ENCODE measurements around the gene GTF2H4.
A peak's percentile ranks its signal among the peaks of the same experiment; 100 is the strongest.

The GTF2H4 gene

DNA sequence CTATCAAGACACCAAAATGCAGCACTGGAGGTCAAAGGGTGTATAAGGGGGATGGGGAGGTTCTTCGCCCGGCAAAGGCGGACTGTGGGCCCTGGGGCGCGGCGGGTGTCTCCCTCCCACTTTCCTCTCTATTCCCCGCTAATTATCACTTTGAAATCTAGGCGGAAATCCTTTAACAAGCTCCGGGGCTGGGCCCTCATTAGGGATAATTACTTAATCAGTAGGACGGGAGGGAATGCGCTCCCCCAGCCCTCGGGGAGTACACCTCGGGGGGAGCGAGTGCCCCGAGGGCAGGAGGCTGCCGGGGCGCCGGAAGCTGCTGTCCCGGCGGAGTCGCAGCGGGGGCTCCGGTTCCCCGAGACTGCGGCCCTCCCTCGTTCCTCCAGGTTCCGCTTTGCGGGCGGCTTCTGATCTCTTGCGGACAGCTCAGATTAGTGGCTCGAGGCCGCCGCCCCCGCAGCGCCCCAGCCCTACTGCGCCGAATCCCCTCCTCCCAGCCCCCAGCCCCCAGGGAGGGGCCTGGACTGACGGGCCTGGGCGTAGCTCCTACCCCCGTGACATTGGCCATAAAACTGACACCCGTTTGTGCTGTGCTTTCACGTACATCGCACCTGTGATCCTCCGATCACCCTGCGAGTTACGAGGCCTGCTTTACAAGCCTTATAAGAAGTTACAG lies 47.5 kb downstream of the GTF2H4 start:
- DNase-seq (ENCODE audit: low read depth) = peak; percentile 58

DNA sequence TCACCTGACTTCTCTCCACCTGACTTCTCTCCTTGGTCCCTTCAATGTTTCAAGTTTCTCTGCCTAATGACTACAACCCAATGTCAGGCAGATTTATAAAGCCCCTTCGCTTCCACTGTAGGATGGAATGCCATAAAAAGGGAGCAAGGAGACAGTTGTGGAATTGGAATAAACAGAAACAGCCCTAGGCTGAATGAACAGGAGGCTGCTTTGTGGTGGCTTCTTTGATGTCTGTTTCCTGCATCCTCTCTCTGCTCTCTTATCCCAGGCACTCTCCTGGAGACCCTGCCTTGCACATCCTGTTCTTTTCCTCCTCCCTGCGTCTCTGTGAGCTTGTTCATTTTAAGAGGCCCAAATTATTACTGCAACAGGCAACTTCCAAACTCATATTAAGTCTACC lies 49.7 kb downstream of the GTF2H4 start:
- no peak for DNase-seq (ENCODE audit: low read depth)

DNA sequence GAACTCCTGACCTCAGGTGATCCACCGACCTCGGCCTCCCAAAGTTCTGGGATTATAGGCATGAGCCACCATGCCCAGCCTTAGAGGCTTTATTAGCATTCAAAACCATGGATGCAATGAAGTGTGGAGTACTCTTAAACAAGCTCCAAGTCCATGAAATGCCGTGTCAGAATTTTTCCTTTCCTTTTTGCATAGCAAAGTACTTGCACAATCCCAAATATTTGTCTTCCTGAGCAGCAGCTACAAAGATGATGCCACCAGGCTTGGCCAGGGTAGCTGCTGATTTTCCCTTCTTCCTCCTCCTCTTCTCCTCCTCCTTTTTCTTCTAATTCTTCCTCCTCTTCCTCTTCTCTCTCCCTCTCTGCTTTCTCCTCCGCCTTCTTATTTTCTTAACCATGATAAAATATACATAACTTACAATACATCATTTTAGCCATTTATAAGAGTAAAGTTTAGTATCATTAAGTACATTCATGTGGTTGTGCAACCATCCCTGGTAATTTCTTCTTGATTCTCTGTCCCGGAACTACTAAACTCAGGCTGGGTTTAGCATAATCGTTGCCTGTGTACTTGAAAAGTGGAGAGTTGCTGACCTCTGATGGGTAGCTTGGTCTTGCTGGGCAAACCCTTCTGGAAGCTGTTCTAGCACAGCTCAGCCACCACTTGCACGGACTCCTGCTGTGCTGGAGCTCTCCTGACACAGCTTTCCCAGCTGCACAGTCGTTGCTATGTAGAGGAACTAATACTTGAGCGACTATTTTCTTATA lies 53.1 kb downstream of the GTF2H4 start:
- no peak for DNase-seq (ENCODE audit: low read depth)

DNA sequence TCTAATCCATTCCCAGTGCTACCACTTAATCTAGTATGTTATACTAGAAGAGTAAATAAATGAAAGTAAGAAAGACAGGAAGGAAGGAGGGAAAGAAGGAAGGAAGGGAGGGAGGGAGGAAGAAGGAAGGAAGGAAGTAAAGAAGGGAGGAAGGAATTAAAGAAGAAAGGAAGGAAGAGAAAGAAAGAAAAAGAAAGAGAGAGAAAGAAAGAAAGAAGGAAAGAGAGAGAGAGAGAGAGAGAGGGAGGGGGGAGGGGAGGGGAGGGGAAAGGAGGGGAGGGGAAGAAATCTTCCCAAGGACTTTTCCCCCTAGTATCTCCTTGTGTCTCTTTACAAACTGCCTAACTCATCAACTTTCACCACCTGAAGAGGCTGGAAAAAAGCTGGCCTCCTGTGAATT lies 54.7 kb downstream of the GTF2H4 start:
- no peak for DNase-seq (ENCODE audit: low read depth)

DNA sequence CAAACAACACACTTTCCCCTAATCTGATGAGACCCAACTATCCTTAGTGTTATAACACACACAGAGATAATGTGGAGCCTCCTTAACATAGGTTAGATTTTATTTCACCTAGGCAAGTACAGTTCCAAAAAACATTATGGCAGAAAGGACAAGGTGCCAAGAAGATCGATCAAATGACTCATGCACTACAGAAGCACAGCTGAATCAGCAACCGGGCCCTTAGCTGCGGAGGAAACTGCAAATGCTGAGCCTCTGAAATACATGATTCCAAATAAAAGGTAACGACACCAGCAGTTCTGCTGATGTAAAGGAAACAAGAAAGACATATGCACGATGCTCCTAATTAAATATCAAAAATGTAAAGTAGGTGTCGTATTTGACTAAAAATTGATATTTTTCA lies 55.6 kb downstream of the GTF2H4 start:
- DNase-seq (ENCODE audit: low read depth) = peak; percentile 24

Data from ELR (cell line).